Left ventricle myocardium superior (tissue), 1 donor: ENCODE results near the gene RASIP1. TPM values are rescaled to one million over a fixed set of nuclear protein-coding genes. Genes with fewer than 3 reads are reported as not detected.
A peak's percentile ranks its signal among the peaks of the same experiment; 100 is the strongest.

Experiments used
- ATAC-seq: fragments of 200-7000 bp; cut with Tn5 transposase; one replicate; pipeline ENCODE4 v1.9.1; 2020; ENCODE audit warnings: mild to moderate bottlenecking, moderate library complexity
- DNase-seq: peaks from one replicate; pipeline ENCODE4 v3.0.0-alpha.2; 2020
- intact Hi-C: fragments of 100-400 bp; cut with micrococcal nuclease; formaldehyde crosslinking; loops from one replicate; pipeline ENCODE4 v1.11.0; 2022
- total RNA-seq: library from RNA; stranded (reverse); fragmentation: NEBNext Ultra II Directional; extraction: Animal tissue kit (Norgen Biotek cat#: 25700); gene quantifications from one replicate; pipeline ENCODE4 v1.2.1, GENCODE V29; 2021
- donor health status: DM: no; HTN: yes; CAD: no; lungs with severe emphysema.

Gene RASIP1
- total RNA-seq, 1 donor from 2014 or later: 13.7 TPM

DNA sequence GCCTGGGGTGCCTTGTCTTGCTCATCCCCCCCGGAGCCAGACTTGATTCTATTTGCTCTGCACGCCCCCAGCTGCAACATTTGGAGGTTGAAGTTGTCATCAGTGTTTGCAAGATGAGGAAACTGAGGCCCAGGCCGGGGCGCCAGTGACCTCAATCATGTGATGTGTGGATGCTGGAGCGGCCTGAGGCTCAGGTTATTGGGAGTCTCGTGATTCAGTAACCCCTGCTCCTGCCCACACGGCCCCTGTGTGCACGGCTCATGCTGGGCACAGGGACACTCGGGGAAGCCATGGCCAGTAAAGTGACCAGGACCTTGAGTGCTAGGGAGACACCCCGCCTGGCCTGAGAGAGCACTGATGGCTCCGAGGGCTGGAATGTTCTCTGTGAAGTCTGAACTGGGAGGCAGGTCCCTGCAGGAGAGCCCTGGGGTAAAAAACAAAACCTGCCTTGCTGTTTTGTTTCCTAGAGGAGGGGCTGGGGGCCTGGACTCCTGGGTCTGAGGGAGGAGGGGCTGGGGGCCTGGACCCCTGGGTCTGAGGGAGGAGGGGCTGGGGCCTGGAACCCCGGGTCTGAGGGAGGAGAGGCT is 16.8 kb upstream of the RASIP1 start:
- ATAC-seq (no peak), DNase-seq (no peak)
- intact Hi-C loops: no loop called here

DNA sequence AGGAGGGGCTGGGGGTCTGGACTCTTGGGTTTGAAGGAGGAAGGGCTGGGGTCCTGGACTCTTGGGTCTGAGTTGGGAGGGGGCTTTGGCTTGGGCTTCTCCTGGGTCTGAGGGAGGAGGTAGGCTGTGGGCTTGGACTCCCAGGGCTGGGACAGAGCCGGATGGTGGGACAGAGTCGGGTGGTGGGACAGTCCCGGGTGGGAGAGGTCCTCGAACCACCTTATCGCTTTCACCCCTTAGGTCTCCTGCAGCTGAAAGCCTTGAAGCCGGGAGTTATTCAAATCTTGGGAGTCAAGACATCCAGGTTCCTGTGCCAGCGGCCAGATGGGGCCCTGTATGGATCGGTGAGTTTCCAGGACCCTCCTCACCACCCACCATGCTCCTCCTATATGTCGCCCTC is 16.3 kb upstream of the RASIP1 start:
- intact Hi-C loops: no loop called here
- no peak for DNase-seq
- no peak for ATAC-seq

DNA sequence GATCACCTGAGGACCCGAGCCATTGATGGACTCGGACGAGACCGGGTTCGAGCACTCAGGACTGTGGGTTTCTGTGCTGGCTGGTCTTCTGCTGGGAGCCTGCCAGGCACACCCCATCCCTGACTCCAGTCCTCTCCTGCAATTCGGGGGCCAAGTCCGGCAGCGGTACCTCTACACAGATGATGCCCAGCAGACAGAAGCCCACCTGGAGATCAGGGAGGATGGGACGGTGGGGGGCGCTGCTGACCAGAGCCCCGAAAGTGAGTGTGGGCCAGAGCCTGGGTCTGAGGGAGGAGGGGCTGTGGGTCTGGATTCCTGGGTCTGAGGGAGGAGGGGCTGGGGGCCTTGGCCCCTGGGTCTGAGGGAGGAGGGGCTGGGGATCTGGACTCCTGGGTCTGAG is 15.8 kb upstream of the RASIP1 start:
- no peak for DNase-seq
- intact Hi-C loops: no loop called here
- ATAC-seq: no peak

DNA sequence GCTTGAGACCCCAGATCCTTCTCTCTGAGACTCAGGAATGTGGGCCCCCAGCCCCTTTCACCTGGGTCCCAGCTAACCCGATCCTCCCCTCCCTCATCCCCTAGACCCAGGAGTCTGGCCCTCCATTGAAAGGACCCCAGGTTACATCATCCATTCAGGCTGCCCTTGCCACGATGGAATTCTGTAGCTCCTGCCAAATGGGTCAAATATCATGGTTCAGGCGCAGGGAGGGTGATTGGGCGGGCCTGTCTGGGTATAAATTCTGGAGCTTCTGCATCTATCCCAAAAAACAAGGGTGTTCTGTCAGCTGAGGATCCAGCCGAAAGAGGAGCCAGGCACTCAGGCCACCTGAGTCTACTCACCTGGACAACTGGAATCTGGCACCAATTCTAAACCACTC is 15.4 kb upstream of the RASIP1 start:
- intact Hi-C loops: no loop called here
- ATAC-seq: no peak

DNA sequence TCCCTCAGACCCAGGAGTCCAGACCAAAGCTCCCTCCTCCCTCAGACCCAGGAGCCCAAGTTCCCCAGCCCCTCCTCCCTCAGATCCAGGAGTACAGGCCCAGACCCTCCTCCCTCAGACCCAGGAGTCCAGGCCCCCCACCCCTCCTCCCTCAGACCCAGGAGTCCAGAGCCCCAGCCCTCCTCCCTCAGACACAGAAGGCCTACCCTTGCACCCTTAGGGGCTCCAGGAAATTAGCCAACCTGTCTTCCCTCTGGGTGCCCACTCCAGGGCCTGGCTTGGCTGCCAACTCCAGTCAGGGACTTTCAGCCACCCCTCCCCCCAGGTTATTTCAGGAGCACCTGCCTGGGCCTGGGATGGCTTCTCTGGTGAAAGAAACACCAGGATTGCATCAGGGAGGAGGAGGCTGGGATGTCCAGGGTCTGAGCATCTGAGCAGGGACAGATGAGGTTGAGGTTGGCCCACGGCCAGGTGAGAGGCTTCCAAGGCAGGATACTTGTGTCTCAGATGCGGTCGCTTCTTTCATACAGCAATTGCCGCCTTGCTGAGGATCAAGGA is 14.8 kb upstream of the RASIP1 start, which contains the start of gene FGF21:
Gene FGF21, plus strand, starts transcription at position 441 of the 558 bp plus-strand sequence. CDS start 713 bp downstream, outside the sequence.
- intact Hi-C loops: no loop called here
- DNase-seq (no peak), ATAC-seq (no peak)

More for the DNA sequence above, 15.4 kb upstream of the RASIP1 start:
- DNase-seq: no peak

DNA sequence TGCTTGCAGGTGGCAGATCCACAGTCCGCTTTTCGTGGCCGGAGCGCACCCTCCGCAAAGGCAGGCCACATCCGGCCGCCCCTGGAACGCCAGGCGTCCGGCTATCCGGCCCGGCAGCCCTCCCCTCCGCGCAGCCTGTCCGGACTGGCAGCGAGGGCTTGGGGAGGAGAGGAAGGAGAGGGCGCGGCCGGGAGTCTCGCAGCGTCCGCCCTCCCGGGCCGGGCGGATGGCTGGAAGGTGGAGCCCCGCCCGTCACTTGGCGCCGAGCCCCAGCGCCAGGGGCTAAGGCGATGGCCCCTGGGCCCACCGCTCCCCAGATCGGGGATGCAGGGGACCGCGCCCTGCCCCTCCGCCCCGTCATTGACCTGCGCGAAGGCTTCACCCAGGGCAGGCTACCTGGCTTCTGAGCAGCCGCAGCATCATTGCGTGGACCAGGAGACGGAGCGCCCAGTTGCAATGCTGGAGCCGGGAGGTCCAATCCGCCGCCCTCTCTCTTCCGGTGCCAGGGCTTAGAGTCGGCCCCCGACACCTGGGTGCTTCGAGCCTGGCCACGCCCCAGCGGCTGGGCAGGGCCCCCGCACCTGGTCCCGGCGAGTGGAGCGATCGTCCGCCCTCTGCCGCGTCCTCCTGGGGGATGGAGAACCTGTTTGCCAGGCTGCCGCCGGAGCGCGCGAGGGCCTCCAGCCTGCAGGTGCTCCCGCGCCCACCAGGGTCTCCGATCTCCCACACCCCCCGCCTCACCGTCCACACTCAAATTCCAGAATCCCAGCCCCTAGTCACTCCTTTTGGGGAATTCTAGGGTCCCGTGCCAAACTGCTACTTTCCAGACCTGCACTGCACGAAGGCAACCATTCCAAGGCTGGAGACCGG is 12.3 kb upstream of the RASIP1 start, which contains the start of gene FUT1:
Gene FUT1, minus strand, starts transcription at position 146 of the 870 bp plus-strand sequence. CDS start 1,360 bp downstream, outside the sequence.
- peak; percentile 82 for DNase-seq
- ATAC-seq: peak; percentile 88
- intact Hi-C loops: no loop called here

DNA sequence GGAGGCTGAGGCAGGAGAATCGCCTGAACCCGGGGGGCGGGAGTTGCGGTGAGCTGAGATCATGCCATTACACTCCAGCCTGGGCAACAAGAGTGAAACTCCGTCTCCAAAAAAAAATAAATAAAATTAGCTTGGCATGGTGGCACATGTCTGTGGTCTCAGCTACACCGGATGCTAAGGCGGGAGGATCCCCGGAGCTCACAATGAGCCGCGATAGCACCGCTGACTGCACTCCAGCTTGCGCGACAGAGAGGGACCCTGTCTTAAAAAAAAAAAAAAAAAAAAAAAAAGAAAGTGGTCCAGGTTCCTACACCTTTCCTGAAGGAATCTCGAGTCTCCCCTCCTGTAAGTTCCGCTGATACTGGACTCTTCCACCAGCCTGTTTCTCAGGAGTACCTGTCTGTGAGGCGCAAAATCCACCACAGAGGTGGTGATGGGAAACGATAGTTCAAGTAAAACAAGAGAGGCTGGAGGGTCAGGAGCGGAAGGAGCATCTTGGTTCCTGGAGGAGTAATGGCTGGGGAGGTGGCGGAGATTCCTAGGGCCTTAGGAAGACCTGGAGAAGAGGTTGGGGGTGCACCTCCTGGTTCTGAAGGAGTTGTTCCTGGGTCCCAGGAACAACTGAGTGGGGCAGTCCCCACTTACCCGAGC is 11.6 kb upstream of the RASIP1 start:
- ATAC-seq: no peak
- no peak for DNase-seq
- intact Hi-C loops: no loop called here

DNA sequence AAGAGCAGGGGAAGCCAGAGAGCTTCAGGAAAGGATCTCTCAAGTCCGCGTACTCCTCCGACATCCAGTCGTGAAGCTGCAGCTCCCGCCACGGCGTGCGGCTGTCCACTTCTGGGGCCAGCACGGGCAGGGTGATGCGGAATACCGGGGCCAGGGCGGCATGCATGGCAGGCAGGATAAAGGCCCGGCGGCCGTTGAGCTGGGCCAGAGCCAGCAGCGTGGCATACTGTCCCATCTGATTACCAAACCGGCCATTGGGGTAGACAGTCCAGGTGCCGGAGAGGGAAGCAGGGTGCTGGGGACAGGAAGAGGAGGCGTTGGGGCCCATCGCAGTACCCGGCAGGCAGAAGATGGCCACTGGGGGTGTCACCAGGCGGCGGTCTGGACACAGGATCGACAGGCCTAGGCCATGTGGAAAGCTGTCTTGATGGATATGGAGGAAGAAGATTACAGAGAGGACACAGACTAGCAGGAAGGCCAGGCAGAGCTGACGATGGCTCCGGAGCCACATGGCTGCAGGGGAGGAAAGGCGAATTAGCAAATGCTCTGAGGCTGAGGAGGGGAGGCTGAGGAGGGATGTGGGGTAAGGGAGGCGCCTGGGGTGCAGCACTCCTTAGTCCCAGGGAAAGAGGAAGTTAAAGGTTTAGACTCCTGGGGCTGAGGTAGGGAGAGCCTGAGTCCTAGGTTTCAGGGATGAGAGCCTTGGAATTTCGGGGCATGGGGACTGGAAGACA is 10.5 kb upstream of the RASIP1 start:
- intact Hi-C loops: no loop called here
- ATAC-seq: no peak
- DNase-seq: no peak

DNA sequence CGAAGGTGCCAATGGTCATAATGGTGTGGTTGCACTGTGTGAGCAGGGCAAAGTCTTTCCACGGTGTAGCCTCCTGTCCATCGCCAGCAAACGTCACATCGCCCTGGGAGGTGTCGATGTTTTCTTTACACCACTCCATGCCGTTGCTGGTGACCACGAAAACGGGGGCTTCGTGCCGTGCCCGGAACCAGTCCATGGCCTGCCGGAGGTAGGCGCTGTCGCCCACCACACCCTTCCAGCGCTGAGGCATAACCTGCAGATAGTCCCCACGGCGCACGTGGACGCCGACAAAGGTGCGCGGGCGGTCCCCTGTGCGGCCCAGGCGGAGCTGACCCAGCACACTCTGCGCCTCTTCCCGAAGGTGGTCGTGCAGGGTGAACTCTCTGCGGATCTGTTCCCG is 9.9 kb upstream of the RASIP1 start:
- intact Hi-C loops: no loop called here
- no peak for ATAC-seq
- no peak for DNase-seq

DNA sequence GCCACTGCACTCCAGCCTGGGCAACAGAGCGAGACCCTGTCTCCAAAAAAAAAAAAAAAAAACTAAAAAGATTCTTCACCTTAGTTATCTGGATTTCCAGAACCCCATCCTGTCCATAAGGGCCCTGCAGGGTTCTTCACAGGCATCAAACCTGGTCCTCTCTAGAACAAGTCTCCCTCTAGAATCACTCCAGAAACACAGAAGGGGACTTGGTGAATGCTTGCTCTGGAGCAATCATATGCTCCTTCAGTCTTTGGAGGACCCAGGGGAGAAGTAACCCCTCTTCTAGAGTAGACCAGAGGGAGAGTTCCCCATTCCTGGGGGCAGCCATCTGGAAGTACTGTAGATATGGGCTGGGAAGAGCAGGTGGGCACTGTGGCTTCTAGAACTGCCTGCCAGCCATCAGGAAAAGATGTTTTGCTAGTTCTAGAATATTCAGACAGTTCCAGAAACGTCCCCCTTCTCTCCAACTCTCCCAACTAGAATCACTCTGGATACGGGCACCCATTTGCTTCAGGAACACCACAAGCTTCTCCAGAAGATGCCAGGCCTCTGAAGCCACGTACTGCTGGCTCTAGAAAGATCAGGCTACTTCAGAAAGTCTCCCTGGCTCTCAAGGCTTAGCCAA is 9.3 kb upstream of the RASIP1 start:
- intact Hi-C loops: no loop called here
- ATAC-seq: no peak
- DNase-seq: no peak

DNA sequence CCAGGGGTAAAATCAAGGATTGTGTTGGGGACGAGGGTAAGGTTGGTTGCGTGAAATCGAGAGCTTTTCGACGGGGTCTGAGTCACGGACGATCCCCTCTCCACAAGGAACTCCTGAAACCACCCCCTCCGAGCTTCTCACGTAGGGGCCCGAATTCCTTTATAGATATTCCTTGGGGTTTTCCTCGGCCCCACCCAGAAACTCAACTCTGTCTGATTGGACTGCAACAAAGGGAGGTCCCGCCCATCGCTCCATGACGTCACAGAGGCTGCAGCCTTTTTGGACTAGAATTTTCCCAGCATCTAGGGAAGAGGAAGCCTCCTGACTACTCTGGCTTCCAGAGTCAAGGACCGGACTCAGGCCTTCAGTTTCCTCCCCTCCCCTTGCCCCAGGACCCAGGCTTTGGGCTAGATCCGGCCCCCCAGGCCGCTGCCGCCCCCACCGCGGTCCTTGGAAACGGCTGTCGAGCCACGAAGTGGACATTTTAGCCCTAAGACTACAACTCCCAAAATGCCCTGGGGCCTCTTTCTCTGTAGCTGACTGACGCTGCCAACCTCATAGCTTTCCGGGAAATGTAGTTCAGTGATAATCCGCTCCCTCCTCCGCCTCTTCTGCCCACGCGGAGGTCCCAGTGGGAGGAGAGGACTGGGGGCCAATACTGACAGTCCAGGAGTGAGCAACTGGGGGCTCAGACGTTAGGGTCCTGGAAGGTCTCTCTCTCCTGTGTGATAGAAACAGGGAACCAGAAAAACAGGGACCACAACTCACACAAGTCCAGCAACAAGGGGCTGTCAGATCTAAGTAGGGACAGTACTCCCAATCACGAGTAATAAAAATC is 6.5 kb upstream of the RASIP1 start, which contains the start of gene IZUMO1:
Gene IZUMO1, minus strand, starts transcription at position 172 of the 838 bp plus-strand sequence. CDS start 1,050 bp downstream, outside the sequence.
- ATAC-seq (peak; percentile 84), DNase-seq (peak; percentile 84)
- intact Hi-C loops: no loop called here

DNA sequence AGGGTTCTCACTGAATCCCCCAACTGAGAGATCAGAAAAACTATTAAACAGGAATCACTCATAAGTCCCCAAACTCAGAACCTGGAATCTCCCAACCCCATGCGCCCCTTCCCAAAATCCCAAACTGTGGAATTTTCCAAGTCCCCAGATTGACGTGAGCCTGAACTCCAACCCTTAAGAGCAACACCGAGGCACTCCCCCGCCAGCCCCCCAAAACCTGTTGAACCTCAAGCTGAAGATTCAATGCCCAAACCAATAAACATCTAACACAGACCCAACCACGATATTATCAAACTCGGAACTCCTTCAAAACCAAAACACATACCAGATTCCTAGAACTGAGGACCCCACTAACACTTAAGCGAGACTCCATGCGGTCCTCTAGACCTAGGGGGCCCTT is 5.7 kb upstream of the RASIP1 start:
- DNase-seq: no peak
- intact Hi-C loops: no loop called here
- ATAC-seq: no peak

DNA sequence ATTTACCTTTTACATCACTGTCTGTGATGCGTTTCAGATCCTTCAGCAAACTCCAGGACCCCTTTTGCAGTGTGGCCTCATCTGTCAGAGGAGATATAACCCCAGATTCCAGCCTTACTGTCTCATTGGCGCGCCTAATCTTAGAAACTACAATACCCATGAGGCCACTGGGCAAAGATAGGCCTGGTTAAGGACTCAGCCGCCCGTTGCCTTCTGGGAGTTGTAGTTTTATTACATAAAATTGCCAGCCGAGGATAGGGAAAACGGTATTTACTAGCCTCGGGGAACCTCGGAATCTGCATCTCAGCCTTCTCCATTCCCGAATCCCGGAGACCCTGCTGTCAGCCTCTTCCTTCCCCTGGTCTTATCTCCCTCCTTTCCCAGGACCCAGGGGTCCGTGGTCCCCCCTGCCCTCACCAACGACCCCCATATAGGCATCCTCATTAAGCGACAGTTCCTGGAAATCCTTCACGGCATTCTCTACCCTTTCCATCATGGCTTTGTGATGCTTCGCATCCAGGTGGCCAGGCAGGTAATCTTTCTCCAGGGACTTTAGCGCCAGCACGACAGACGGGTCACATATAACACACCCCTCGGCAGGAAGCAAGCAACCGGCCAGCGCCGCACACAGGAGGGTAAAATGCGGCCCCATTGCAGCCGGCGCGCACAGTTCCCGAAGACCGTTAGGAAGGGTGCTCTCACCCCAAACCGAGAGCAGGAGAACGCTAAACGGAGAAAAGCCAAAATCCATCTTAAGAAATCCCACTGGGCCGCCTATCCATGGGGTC is 5.0 kb upstream of the RASIP1 start:
- intact Hi-C loops: no loop called here

DNA sequence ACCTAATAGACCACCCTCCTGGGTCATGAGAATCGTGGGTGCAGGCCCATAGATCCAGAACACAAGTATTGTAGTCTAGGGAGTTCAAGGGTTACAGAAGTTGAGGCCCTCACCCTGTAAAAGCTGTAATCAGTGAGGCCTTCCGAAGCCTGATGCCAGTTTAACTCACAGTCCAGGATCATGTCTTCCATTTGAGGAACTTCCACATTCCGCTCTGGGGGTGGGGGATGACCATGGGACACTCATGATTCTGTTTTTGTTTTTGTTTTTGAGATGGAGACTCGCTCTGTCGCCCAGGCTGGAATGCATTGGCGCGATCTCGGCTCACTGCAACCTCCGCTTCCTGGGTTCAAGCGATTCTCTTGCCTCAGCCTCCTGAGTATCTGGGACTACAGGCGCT is 1.7 kb upstream of the RASIP1 start:
- DNase-seq: no peak
- ATAC-seq: no peak
- intact Hi-C loops: no loop called here

More for the DNA sequence above, 5.0 kb upstream of the RASIP1 start:
- DNase-seq (peak; percentile 60), ATAC-seq (peak; percentile 34)

DNA sequence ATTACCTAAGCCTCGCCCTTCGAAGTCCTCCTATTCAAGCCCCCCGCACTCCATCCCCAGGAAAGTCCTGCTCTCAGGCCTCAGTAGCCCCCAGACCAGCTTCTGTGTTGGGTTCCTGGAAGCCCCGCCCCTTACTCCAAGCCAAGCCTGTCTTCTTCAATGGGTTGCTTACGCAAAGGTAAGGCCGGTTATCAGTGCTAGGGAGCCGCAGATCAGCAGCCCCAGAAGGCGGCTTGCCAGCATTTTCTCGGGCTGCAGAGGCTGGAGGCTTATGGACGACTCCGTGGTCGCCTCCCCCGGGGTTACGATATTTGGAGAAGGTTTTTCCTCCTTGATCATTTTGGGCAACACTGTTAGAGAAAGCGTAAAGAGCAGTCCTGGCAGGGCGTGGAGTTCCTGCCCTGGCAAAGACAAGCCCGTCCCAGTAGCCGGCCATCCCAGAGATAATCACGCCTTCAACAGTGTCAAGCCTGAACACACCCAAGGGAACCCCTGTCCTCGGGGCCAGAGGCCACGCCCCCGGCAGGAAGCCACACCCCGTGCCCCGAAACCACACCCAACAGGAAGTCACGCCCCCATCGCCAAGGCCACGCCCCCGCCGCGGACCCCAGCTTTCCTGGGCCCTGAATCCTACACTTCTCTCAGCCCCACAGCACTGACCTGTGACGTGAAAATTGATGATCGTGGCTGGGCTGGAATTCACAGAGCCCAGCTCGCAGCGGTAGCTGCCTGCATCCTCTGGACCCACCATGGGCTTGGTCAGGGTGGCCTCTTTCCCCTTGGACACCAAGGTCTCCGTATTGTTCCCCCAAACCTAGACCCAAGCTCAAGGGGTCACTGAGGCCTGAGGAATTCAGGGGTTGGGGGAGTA is 954 bp upstream of the RASIP1 start:
- intact Hi-C loops: no loop called here
- peak; percentile 66 for DNase-seq
- peak; percentile 14 for ATAC-seq
